HG03565 (cell line): ENCODE results near the gene RAD51B.

Source experiments
- ATAC-seq: cut with Tn5 transposase; IDR thresholded peaks from one replicate; pipeline ENCODE4 v1.9.1; 2021; ENCODE audit warnings: mild to moderate bottlenecking, moderate library complexity; ENCODE audit not compliant: unreplicated experiment

The RAD51B gene

DNA sequence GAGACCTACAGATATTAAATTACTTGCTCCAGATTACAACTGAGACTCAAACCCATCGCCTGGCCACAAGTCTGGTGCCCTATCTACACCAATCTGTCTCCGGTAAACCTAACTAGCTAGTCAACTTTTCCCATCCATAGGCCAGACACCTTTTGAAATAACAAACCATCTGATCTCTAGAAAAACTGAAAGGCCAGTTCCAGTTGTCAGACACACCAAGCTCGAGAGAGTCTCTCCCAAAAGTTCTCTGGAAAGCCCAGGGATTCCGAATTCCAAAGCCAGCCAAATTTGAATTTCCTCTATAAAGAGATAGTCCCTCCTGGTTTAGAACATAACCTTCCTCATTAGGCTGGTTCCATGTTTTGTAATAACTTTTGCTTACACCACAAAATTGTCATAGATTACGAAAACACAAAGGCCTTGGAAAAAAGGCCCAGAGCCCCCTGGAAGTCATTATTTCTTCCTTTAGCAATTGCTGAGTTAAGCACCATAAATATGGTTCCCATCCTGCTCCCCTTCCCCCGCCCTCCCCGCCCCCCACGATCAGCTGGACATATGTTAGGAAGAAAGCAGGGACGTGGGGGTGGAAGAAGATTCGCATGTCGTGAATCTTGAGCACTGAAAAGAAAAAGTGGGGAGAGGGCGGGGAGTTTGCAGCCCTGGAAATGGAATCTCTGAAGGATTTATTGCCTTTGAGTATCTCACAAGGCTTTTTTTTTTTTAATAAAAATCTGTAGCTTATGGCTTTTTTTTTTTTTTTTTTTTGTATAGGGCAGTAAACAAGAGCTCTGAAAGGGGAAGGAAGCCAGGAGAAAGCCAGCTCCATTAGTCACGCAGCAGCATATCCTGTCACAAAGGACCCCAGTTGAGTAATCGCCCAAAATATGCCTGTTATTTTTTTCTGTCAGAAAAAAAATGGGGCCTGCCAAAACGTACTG, 862.9 kb downstream of the RAD51B start:
- no peak for ATAC-seq

DNA sequence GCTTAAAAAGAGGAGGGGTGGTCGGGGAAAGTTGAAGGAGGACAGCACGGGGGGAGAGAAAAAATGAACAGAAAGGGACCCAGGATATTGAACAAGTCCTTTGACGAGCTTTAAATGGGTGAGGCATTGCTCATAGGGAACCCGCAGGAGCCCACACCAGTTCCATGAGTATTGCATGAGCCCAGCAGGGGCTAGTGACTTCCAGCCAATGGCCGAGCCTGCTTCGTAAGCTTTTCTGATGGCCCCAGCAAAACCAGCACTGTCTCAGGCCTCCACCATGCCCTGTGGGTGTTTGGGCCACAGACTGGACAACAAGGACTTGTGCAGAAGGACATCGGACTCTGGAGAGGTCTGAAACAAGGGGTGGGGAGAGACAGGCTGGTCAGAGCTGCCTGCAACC, 863.7 kb downstream of the RAD51B start:
- ATAC-seq, result no peak

DNA sequence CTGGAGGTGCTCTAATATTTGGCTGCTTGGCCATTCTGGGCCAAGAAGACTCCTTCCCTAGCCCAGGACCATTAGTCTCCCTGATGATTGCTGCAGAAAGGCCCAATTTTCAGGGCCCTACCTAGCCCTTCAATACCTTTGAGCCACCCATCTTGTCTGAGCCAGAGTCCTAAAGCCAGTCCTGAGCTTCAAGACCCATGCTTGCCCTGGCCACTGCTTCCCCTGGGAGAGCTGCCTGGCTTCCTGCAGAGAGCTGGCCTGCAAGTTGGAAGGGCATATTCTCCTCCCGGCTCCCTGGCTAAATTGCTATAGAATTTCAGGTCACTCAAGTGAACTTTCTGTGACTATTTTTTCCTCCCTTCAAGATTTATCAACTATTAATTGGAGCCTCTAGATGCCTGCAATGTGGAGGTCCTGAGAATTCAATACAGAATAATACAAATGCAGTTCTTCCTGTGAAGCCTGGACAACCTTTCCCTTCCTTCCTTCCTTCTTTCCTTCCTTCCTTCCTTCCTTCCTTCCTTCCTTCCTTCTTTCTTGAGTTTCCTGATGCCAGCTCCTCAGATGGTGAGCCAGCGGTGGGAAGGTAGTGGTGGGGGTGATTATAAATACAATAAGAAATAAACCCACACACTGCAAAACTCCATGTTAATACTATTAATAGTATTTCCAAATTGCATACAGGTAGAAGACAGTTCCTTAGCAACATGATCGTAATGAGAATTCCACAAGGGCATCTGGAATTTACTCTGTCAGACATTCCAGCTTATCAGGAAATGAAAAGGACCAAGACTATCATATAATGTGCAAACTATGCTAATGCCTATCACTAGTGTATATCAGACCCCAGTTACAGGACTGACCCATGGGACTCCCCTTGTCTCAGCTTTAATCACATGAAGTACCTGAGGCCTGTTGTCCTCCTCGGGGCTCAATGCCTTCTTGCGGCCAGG, 865.2 kb downstream of the RAD51B start:
- no peak for ATAC-seq

DNA sequence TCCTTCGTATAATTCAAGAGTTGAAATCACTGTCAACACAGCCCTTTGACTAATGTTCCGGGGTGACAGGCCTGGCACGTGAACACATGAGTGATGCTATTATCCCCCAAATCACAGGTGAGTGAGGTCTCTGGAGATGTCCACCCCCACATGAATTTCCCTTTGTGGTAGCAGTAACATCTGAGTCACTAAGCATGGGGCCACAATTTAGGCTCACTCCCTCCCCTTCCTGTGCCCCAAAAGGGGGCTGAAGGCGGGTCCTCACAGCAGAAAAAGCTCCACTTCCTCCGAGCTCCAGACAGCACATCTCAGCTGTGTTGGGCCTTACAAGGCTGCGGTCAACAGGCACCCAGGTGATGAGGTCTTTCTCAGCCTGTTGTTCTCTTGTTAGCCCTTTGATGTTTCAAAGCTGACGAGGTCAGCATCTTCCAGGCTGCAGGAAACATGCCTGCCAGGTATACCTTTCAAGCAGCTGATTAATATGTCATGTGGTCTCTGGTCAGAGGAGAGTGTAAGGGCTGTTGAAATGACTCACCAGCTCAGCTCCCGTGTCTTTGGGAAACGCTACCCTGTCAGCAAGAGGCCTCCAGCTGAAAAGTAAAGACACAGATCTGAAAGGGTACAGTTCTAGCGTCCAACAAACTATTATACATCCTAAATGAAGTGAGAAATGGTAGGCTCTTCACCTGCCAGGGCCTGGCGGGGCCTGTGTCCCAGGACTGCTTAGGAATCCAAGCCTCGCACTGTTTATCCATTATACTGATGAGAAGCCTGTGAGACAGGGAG, 866.0 kb downstream of the RAD51B start:
- ATAC-seq, result peak; percentile 74

DNA sequence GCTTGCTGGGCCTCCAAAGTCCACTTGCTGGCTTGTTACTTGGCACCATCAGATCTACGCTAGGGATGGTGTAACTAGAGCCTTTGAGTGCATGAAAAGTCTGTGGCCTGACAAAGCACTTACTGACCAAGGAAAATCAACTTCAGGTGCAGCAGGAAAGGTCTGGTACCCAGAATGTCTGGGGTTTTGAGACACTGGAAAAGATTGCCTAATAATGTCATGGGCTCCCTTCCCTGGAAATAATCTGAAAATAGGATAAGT, 866.6 kb downstream of the RAD51B start:
- no peak for ATAC-seq

DNA sequence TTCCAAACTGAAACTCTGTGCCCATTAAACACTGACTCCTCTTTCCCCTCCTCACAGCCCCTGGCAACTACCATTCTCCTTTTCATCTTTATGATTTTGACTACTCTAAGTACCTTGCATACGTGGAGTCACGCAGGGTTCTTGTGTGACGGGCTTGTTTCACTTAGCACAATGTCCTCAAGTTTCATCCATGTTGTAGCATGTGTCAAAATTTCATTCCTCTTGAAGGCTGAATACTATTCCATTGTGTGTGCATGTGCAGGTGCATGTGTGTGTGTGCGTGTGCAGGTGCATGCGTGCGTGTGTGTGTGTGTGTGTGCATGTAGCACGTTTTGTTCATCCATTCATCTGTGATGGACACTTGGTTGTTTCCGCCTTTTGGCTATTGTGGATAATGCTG, 867.1 kb downstream of the RAD51B start:
- ATAC-seq, result no peak

DNA sequence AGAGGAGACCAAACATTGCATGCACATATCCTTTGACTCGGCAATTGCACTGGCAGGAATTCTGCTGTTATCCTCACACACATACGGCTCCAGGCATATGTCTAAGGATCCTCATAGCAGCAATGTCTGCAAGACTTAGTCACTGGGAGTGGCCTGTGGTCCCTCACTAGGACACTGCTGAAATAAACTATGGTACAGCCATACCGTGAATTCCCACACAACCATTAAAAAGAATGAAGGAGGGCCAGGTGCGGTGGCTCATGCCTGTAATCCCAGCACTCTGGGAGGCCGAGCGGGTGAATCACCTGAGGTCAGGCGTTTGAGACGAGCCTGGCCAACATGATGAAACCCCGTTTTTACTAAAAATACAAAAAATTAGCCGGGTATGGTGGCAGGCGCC, 868.2 kb downstream of the RAD51B start:
- ATAC-seq, result no peak

DNA sequence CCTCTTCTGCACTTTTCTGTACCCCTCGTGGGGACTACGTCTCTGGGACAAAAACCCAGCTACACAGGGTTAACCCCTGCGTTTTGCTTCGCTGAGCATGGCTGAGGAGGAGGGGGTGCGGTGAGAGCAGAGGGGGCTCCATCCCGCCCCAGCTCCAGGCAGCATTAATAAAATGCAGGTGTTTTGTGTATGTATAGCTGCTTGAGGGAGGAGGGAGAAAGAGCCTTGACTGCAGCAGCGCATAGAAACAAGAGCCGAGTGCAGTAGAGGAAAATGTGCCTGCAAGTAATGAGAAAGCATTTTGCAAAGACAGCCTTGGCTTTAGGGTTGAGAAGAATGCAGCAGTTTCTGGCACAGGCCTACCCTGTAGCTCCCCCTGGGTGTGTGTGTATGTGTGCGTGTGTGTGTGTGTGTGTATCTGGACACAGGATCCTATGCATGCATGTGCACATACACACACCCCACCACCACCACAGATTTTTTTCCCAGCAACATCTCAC, 869.3 kb downstream of the RAD51B start:
- ATAC-seq, result no peak

DNA sequence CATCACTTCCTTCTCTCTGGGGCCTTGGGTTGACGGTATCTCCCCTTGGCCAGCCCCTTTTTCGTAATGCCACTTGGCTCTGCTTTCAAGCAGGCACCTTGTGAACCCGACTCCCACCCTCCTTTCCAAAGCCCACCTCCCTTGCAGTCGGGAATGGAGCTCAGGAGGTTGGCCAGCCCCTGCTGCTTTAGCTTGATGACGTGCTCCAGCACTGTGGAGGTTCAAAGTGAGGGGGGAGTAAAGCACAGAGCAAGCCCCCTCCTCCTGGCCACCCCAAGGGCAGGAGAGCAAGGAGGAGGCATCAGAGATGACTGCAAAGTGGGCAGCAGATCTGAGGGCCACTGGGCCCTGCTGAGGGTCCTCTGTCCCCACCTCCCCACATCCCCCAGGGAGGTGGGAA, 869.9 kb downstream of the RAD51B start:
- ATAC-seq, result no peak

DNA sequence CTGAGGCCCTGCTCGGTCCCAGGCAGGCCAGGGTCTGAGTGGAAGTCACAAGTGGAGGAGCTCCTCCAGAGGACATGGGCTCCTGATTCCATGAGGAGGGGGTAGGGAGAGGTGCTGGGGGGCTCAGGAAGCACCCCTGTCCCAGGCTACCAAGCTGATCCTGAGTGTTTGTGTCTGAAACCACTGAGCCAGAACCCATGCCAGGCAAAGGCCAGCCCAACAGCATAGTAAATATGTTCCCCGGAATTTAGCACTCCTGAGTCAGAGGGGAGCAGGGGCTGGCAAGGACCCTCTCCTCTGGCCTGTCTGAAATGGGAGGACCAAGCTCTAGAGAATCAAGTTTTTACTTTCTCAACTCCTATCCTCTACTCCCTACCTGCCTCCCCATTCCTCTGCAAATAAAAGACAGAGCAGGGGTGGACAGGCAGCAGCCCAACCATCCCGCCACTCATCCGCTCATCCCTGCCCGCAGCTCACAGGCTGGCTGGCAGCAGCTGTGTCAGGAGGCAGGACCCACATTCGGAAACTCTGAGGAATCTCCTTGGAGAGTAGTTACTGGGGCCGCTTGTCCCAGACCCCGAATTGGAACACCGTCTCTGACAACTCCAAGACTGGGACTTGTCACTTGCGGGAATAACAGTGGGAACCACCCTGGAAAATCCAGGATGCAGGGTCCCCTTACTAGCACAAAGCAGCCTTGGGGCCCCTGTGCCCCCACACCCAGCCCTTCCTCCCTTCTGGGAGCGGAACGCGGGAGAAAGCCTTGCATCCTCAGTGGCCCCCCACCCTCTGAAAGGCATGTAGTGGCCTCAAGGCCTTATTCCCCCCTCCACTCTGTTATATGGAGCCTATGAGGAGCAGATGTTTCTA, 870.7 kb downstream of the RAD51B start:
- ATAC-seq, result no peak

DNA sequence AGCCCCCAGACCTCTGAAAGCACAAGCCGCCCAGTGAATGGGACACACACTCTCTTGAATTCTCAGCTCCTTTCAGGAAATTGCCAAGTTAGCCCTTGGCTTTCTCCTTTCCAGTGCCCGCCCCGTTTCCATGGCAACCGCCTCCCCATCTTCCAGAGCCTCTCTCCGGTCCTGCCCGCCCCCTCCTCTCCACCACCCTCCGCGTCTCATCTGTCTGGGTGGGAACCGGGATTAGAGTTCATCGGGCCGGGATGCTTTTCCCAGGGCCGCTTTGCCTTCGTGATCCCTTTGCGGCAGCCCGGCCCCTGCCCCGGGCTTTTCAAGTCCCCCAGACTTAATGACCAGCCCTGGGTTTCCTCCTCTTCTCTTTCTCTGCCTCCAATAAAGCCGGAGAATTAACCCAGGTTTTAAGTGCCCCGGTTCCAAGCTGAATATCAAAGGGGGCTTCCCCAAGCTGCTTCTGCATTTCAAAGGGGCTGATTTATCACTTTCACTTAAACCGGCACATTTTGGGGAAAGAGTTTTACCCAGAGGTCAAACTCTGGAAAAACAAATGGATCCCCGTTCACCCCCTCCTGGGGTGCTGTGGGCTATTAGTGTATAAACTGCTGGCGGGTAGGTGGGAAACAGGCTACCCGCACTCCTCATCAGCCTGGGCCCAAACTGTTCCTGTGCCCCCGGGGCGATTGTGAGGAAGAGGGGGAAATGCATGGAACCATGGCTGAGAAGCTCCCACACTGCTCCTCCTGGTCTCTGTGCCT, 871.6 kb downstream of the RAD51B start:
- no peak for ATAC-seq

DNA sequence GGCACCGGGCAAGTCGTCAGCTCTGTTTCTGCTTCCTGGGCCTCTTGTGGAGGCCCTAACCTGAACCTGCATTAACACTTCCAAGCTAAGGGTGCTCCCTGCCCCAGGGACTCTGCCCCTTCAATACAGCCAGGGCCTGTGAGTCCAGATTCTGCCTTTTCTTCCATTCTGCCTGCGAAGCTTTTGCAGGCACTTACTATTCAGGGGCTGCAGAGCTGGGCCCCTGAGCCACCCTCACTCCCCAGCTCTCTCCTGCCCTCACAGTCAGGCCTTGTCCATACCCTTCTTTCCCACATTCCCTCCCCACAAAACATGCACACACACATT, 872.2 kb downstream of the RAD51B start:
- no peak for ATAC-seq

DNA sequence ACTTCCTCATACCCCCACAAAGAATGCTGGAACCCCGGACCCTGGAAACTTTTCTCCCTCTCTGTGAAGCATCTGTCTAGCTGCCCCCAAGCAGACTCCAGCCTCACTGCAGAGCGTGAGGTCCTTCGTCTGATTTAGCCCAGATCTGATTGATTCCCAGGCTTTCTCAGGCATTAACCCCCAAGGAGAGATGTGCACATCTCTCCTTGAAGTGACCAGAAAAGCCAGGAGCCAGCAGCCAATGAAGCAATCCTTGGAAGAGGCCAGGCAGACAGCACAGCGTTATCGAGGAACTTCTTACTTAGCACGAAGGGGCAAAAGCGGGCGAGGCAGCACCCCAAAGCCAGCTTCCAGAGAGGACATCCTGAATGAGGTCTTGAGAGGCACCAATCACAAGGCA, 872.6 kb downstream of the RAD51B start:
- ATAC-seq, result no peak

DNA sequence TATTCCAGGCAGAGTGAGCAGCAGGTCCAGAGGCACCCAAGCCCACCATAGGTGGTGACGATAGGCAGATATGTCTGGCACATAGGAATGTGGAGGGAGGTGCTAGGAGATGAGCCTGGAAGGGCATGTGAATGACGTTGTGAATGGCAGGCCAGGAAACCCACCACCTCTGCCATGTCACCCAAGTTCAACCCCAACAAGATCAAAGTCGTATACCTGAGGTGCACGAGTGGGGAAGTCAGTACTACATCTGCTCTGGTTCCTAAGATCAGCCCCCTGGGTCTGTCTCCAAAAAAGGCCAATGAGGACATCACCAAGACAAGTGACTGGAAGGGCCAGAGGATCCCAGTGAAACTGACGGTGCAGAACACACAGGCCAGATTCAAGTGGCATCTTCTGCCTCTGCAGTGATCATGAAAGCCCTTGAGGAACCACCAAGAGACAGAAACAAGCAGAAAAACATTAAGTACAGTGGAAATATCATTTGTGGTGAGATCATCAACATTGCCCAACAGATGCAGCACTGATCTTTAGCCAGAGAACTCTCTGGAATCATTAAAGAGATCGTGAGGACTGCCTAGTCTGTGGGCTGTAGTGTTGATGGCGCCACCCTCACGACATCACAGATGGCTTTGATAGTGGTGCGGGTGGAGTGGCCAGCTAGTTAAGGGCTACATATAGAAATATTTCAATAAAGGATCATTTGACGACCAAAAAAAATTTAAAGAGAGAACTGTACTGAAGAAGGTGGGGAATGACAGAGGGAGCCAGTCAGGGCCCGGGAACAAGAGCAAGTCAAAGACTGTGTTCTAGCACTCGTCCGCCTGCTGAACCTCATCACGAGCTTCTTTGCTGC, 873.6 kb downstream of the RAD51B start:
- no peak for ATAC-seq

DNA sequence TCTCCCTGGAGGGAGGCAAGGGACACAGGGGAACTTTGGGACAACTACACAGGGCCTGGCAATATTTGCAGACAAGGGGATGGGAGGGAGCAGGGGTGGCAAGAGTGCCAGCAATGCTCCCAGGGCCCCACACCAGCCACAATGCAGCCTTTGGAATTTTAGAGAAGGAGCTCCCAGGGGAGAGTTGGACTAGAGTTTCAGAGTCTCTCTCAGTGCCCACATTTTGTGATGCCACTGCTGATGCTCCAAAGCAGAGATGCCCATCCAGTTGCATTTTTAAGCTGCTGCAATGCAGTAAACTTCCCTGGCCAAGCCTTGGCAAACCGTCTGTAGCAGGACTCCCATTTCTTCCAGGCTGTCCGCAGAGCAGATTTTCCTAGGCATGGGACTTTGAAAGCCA, 874.3 kb downstream of the RAD51B start:
- ATAC-seq, result no peak

DNA sequence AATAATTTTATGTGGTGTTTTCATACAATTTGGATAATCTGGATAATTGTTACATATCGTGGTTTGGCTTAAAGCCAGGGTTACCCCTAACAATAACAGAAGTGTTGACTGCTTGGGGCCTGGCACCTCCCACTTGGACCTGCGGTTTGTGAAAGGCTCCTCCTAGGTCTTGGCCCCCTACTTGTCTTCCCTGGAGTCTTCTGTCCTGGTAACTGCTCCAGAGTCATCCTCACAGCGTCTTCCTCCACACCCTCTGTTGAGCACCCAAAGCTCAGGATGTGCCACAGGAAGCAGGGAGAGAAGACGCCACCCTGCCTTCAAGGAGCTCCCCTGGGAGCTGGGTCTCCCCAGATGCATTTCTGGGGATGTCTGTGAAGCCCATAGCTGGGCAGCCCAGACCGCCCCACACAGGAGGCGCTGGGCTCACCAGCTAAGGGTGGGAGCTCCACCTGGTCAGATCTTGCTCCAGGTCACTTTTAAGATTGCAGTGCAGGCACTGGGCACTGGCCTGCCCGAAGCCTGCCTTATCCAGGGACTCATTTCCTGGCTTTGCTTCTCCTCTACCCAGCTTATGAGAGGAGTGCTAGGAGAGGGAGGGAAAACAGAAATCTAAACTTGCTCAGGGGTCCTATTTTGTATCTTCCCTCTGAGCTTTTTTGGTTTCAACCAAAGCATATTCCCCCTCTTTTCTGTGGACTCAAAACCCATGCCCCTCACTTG, 875.1 kb downstream of the RAD51B start:
- no peak for ATAC-seq

DNA sequence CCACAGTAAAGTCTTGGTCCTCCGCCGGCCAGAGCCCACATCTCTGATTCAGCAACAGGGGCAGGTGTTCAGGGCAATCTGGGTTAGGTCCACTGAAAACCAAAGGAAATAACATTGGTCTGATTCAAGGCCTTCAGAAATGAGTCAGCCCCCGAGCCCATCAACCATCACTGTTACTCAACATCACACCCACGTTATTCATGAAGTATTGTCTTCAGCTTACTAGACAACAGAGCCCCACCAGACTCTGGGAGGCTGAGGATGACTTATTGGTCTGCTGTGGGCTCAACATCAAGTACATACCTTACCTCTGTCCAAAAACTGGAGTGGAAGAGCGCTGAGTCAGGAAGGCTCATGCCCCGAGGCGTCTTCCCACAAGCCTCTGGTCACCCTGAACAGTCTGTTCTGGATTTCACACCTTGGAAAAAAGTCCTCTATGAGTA, 875.8 kb downstream of the RAD51B start:
- peak; percentile 85 for ATAC-seq

DNA sequence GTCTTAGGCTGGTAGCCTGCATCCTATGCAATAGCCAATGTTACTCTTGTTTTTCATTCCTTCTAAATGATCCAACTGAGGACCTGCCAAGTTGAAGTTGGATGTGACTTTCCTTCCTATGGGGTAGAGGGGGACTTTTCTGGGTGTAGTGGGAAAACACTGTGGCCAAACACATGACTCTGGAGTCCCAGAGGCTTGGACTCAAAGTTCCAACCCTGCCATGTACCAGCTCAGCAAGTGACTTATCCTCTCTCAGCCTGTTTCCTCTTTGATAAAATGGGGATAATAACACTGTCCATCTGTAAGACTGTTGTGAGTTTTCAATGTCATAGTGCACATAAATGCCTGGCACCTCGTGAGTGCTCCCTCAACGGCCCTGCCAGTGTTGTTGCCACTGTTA, 876.3 kb downstream of the RAD51B start:
- ATAC-seq, result no peak
